WTC11 (cell line): Measurements from ENCODE around the gene ABCA5. TPM values are rescaled to one million over a fixed set of nuclear protein-coding genes. Genes with fewer than 3 reads are reported as not detected.

Source experiments
- ATAC-seq: fragments of 200-7000 bp; cut with Tn5 transposase; 2 replicates; pipeline ENCODE4 v1.10.0; 2021; ENCODE audit warnings: mild to moderate bottlenecking, moderate library complexity
- CTCF ChIA-PET: fragments of 300-600 bp; sonication (Branson Sonifier 250); formaldehyde crosslinking; loops from one replicate; lab custom pipeline; 2021; ENCODE audit warnings: antibody characterized with exemption; lab: Charles Lee
- POLR2A ChIA-PET: fragments of 350-600 bp; sonication (Branson Sonifier 250); formaldehyde crosslinking; loops from one replicate; lab custom pipeline; 2021; ENCODE audit warnings: antibody characterized with exemption; lab: Charles Lee
- DNase-seq: peaks from one replicate; pipeline ENCODE4 v3.0.0; 2021; ENCODE audit warnings: low spot score
- H3K27ac Mint-ChIP-seq: 2 replicates; pipeline ENCODE4 v1.8.0; 2021; ENCODE audit warnings: mixed read lengths
- H3K27me3 Mint-ChIP-seq: 2 replicates; pipeline ENCODE4 v1.8.0; 2021; ENCODE audit warnings: low read depth, mild to moderate bottlenecking, moderate library complexity, mixed read lengths
- H3K36me3 Mint-ChIP-seq: 2 replicates; pipeline ENCODE4 v1.8.0; 2021; ENCODE audit warnings: mixed read lengths
- H3K4me1 Mint-ChIP-seq: 2 replicates; pipeline ENCODE4 v1.8.0; 2022; ENCODE audit warnings: mixed read lengths
- H3K4me3 Mint-ChIP-seq: 2 replicates; pipeline ENCODE4 v1.8.0; 2021; ENCODE audit warnings: mild to moderate bottlenecking, moderate library complexity, mixed read lengths
- H3K9me3 Mint-ChIP-seq: 2 replicates; pipeline ENCODE4 v1.8.0; 2021; ENCODE audit warnings: mixed read lengths
- AR ChIP-seq: fragments of 250-450 bp; sonication (Bioruptor Pico); IDR thresholded peaks from 2 replicates; pipeline ENCODE4 v1.9.0; 2021; ENCODE audit warnings: mild to moderate bottlenecking
- FOXK1 ChIP-seq: sonication (generic); formaldehyde crosslinking; IDR thresholded peaks from 2 replicates; pipeline ENCODE4 v1.8.0; 2022; ENCODE audit warnings: mild to moderate bottlenecking, moderate library complexity, missing genetic modification reagents
- FOXP1 ChIP-seq: sonication (generic); formaldehyde crosslinking; IDR thresholded peaks from 2 replicates; pipeline ENCODE4 v1.8.0; 2022; ENCODE audit warnings: missing genetic modification reagents, mild to moderate bottlenecking, moderate library complexity, borderline replicate concordance
- FOXP4 ChIP-seq: sonication (generic); formaldehyde crosslinking; IDR thresholded peaks from 2 replicates; pipeline ENCODE4 v1.8.0; 2022; ENCODE audit warnings: mild to moderate bottlenecking, missing genetic modification reagents
- IRF2 ChIP-seq: sonication (generic); formaldehyde crosslinking; IDR thresholded peaks from 2 replicates; pipeline ENCODE4 v1.8.0; 2022; ENCODE audit warnings: low read depth, missing genetic modification reagents, borderline replicate concordance
- MLX ChIP-seq: sonication (generic); formaldehyde crosslinking; IDR thresholded peaks from 2 replicates; pipeline ENCODE4 v1.8.1; 2023; ENCODE audit warnings: mild to moderate bottlenecking, missing genetic modification reagents, moderate library complexity
- NFYB ChIP-seq: sonication (generic); formaldehyde crosslinking; conservative IDR thresholded peaks from 2 replicates; pipeline ENCODE4 v1.8.0; 2022; ENCODE audit warnings: low read depth, missing genetic modification reagents
- OVOL2 ChIP-seq: fragments of 250-450 bp; sonication (Bioruptor Pico); IDR thresholded peaks from 2 replicates; pipeline ENCODE4 v1.9.0; 2021; ENCODE audit warnings: mild to moderate bottlenecking, borderline replicate concordance
- RORB ChIP-seq: fragments of 250-450 bp; sonication (Bioruptor Pico); IDR thresholded peaks from 2 replicates; pipeline ENCODE4 v1.9.0; 2021; ENCODE audit warnings: mild to moderate bottlenecking
- SMAD4 ChIP-seq: sonication (generic); formaldehyde crosslinking; IDR thresholded peaks from 2 replicates; pipeline ENCODE4 v1.8.0; 2022; ENCODE audit warnings: mild to moderate bottlenecking, missing genetic modification reagents
- TP53 ChIP-seq: sonication (generic); formaldehyde crosslinking; IDR thresholded peaks from 2 replicates; pipeline ENCODE4 v1.8.1; 2023; ENCODE audit warnings: mild to moderate bottlenecking, missing genetic modification reagents
- ZBTB21 ChIP-seq: sonication (generic); formaldehyde crosslinking; IDR thresholded peaks from 2 replicates; pipeline ENCODE4 v1.8.1; 2023; ENCODE audit warnings: mild to moderate bottlenecking, missing genetic modification reagents, borderline replicate concordance
- ZNF263 ChIP-seq: sonication (generic); formaldehyde crosslinking; IDR thresholded peaks from 2 replicates; pipeline ENCODE4 v1.8.1; 2022; ENCODE audit warnings: low read depth, mild to moderate bottlenecking, moderate library complexity, missing genetic modification reagents
- ZNF317 ChIP-seq: sonication (generic); formaldehyde crosslinking; IDR thresholded peaks from 2 replicates; pipeline ENCODE4 v1.8.1; 2023; ENCODE audit warnings: low read depth, mild to moderate bottlenecking, moderate library complexity, missing genetic modification reagents, borderline replicate concordance
- ZNF671 ChIP-seq: fragments of 250-450 bp; sonication (Bioruptor Pico); IDR thresholded peaks from 2 replicates; pipeline ENCODE4 v1.8.0; 2021; ENCODE audit warnings: mild to moderate bottlenecking
- ZSCAN18 ChIP-seq: fragments of 250-450 bp; sonication (Bioruptor Pico); IDR thresholded peaks from 2 replicates; pipeline ENCODE4 v2.1.2; 2022; ENCODE audit warnings: mild to moderate bottlenecking, moderate library complexity
- total RNA-seq: library from RNA; stranded (reverse); gene quantifications from 3 replicates; pipeline ENCODE4 v1.2.3, GENCODE V29; 2021

Gene ABCA5
- total RNA-seq, 1 experiment from 2014 or later: 1.8 TPM

- TF ChIP-seq FOXP4 (CRISPR knock-in tag) (no peak), OVOL2 (CRISPR knock-in tag) (no peak), TP53 (CRISPR knock-in tag) (no peak)
- TF ChIP-seq, all 79 proteins: peak for 0
Observed at GRCh38 chr17:69314246-69315065, 12.5 kb downstream of the ABCA5 start (continued).

GRCh38 chr17:69305177-69305576 is 21.8 kb downstream of the ABCA5 start:
- H3K27me3 Mint-ChIP-seq: no peaks in the 10 kb centered on the region
- peaks cover 8% of the 10 kb centered on the region; the same call in 1 of the 2 replicates for H3K9me3 Mint-ChIP-seq
- ATAC-seq (no peak), DNase-seq (no peak)
- no peaks in the 10 kb centered on the region for H3K36me3 Mint-ChIP-seq
- H3K27ac Mint-ChIP-seq: no peak overlapping the region
- CTCF ChIA-PET: no interaction called here
- no peak overlapping the region for H3K4me3 Mint-ChIP-seq
- POLR2A ChIA-PET: no interaction called here
- H3K4me1 Mint-ChIP-seq: no peaks in the 10 kb centered on the region
- no peak for TF ChIP-seq AR (CRISPR knock-in tag)
- TF ChIP-seq ZBTB21 (CRISPR knock-in tag): no peak
- TF ChIP-seq TP53 (CRISPR knock-in tag): no peak
- TF ChIP-seq FOXP4 (CRISPR knock-in tag): no peak
- no peak for TF ChIP-seq NFYB (CRISPR knock-in tag)
- TF ChIP-seq FOXP1: no peak
- TF ChIP-seq RORB (CRISPR knock-in tag): no peak
- TF ChIP-seq FOXK1 (CRISPR knock-in tag): no peak
- no peak for TF ChIP-seq MLX (CRISPR knock-in tag)
- no peak for TF ChIP-seq SMAD4 (CRISPR knock-in tag)
- TF ChIP-seq ZNF263 (CRISPR knock-in tag): no peak
- TF ChIP-seq ZNF317: no peak
- TF ChIP-seq ZSCAN18 (CRISPR knock-in tag): no peak
- TF ChIP-seq IRF2 (CRISPR knock-in tag): no peak
- no peak for TF ChIP-seq ZNF671 (CRISPR knock-in tag)
